Measurements from ENCODE around the gene LIX1L.

DNA sequence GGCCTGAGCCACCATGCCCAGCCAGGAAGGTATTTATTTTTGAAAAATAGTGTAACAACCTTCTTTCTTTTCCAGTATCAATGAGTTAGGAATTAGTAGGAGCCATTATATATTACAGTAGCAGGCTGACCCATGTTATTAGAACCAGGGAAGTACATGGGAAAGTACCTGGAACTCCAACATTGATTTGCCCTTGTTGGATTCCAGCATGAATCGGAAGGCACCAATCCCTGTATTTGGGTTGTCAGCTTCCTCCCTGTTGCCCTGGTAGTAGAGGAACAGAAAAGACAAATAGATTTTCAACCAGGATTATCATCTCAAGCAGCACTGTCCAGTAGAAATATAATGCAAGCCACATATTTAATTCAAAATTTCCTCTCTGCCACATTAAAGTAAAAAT lies 20.4 kb downstream of the LIX1L start:
- TF ChIP-seq, protein P1, sequence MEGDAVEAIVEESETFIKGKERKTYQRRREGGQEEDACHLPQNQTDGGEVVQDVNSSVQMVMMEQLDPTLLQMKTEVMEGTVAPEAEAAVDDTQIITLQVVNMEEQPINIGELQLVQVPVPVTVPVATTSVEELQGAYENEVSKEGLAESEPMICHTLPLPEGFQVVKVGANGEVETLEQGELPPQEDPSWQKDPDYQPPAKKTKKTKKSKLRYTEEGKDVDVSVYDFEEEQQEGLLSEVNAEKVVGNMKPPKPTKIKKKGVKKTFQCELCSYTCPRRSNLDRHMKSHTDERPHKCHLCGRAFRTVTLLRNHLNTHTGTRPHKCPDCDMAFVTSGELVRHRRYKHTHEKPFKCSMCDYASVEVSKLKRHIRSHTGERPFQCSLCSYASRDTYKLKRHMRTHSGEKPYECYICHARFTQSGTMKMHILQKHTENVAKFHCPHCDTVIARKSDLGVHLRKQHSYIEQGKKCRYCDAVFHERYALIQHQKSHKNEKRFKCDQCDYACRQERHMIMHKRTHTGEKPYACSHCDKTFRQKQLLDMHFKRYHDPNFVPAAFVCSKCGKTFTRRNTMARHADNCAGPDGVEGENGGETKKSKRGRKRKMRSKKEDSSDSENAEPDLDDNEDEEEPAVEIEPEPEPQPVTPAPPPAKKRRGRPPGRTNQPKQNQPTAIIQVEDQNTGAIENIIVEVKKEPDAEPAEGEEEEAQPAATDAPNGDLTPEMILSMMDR (IDR thresholded peaks at IDR 0.05), result no peak
- no peak for TF ChIP-seq EZH2 (IDR thresholded peaks at IDR 0.05; ENCODE audit: borderline replicate concordance, insufficient read depth, low read depth, low read length, poor library complexity, severe bottlenecking)
